ENCODE measurements around the gene ESRRA.

Gene ESRRA

GRCh38 chr11:64357446-64357845 lies 52.1 kb downstream of the ESRRA start:
- H3K4me3 ChIP-seq (ENCODE audit: control insufficient read depth, low read depth, low read length) = no peak overlapping the region
- no peak for DNase-seq (ENCODE audit: low read depth)
- TF ChIP-seq CTCF (IDR thresholded peaks at IDR 0.05; ENCODE audit: control insufficient read depth, insufficient read depth, low read depth, low read length, missing control alignments) = no peak

GRCh38 chr11:64357904-64358535 lies 52.7 kb downstream of the ESRRA start:
- peak overlapping the region; percentile 49; the same call in 1 of the 2 replicates for H3K4me3 ChIP-seq (ENCODE audit: control insufficient read depth, low read depth, low read length)
- TF ChIP-seq CTCF (IDR thresholded peaks at IDR 0.05; ENCODE audit: control insufficient read depth, insufficient read depth, low read depth, low read length, missing control alignments) = no peak
- no peak for DNase-seq (ENCODE audit: low read depth)

- DNase-seq (ENCODE audit: low read depth) = no peak
- no peak for TF ChIP-seq CTCF (IDR thresholded peaks at IDR 0.05; ENCODE audit: control insufficient read depth, insufficient read depth, low read depth, low read length, missing control alignments)
- peak overlapping the region; percentile 49 for H3K4me3 ChIP-seq (ENCODE audit: control insufficient read depth, low read depth, low read length)
Measured at GRCh38 chr11:64358536-64358906, 53.2 kb downstream of the ESRRA start.

- H3K4me3 ChIP-seq (ENCODE audit: control insufficient read depth, low read depth, low read length) = peak within 1 kb of the TSS; percentile 98
- DNase-seq (ENCODE audit: low read depth) = no peak
- TF ChIP-seq CTCF (IDR thresholded peaks at IDR 0.05; ENCODE audit: control insufficient read depth, insufficient read depth, low read depth, low read length, missing control alignments) = no peak
Measured at GRCh38 chr11:64358907-64359711, 53.8 kb downstream of the ESRRA start, which contains the start of gene RPS6KA4. Gene RPS6KA4, plus strand, starts transcription at chr11:64359162. Its CDS starts 74 bp downstream, at chr11:64359236.

GRCh38 chr11:64359712-64360445 lies 54.6 kb downstream of the ESRRA start:
- DNase-seq (ENCODE audit: low read depth) = no peak
- H3K4me3 ChIP-seq (ENCODE audit: control insufficient read depth, low read depth, low read length) = peak overlapping the region; percentile 98
- no peak for TF ChIP-seq CTCF (IDR thresholded peaks at IDR 0.05; ENCODE audit: control insufficient read depth, insufficient read depth, low read depth, low read length, missing control alignments)

- peak overlapping the region; percentile 1; the same call in 1 of the 2 replicates for H3K4me3 ChIP-seq (ENCODE audit: control insufficient read depth, low read depth, low read length)
- DNase-seq (ENCODE audit: low read depth) = no peak
- no peak for TF ChIP-seq CTCF (IDR thresholded peaks at IDR 0.05; ENCODE audit: control insufficient read depth, insufficient read depth, low read depth, low read length, missing control alignments)
Measured at GRCh38 chr11:64360448-64360921, 55.2 kb downstream of the ESRRA start.

All from AG09309 (cell line).